WTC11 (cell line): ENCODE measurements around the gene CEP170B. TPM values are rescaled to one million over a fixed set of nuclear protein-coding genes. Genes with fewer than 3 reads are reported as not detected.

ENCODE experiments used
- ATAC-seq: fragments of 200-7000 bp; cut with Tn5 transposase; 2 replicates; pipeline ENCODE4 v1.10.0; 2021; ENCODE audit warnings: mild to moderate bottlenecking, moderate library complexity
- CTCF ChIA-PET: fragments of 300-600 bp; sonication (Branson Sonifier 250); formaldehyde crosslinking; loops from one replicate; lab custom pipeline; 2021; ENCODE audit warnings: antibody characterized with exemption; lab: Charles Lee
- POLR2A ChIA-PET: fragments of 350-600 bp; sonication (Branson Sonifier 250); formaldehyde crosslinking; loops from one replicate; lab custom pipeline; 2021; ENCODE audit warnings: antibody characterized with exemption; lab: Charles Lee
- DNase-seq: peaks from one replicate; pipeline ENCODE4 v3.0.0; 2021; ENCODE audit warnings: low spot score
- H3K27ac Mint-ChIP-seq: 2 replicates; pipeline ENCODE4 v1.8.0; 2021; ENCODE audit warnings: mixed read lengths
- H3K27me3 Mint-ChIP-seq: 2 replicates; pipeline ENCODE4 v1.8.0; 2021; ENCODE audit warnings: low read depth, mild to moderate bottlenecking, moderate library complexity, mixed read lengths
- H3K36me3 Mint-ChIP-seq: 2 replicates; pipeline ENCODE4 v1.8.0; 2021; ENCODE audit warnings: mixed read lengths
- H3K4me1 Mint-ChIP-seq: 2 replicates; pipeline ENCODE4 v1.8.0; 2022; ENCODE audit warnings: mixed read lengths
- H3K4me3 Mint-ChIP-seq: 2 replicates; pipeline ENCODE4 v1.8.0; 2021; ENCODE audit warnings: mild to moderate bottlenecking, moderate library complexity, mixed read lengths
- H3K9me3 Mint-ChIP-seq: 2 replicates; pipeline ENCODE4 v1.8.0; 2021; ENCODE audit warnings: mixed read lengths
- ATF3 ChIP-seq: sonication (generic); formaldehyde crosslinking; conservative IDR thresholded peaks from 2 replicates; pipeline ENCODE4 v1.8.1; 2022; ENCODE audit warnings: mild to moderate bottlenecking, missing genetic modification reagents
- ATF6 ChIP-seq: sonication (generic); formaldehyde crosslinking; IDR thresholded peaks from 2 replicates; pipeline ENCODE4 v1.8.1; 2023; ENCODE audit warnings: mild to moderate bottlenecking, missing genetic modification reagents
- CREM ChIP-seq: sonication (generic); formaldehyde crosslinking; IDR thresholded peaks from 2 replicates; pipeline ENCODE4 v1.8.1; 2022; ENCODE audit warnings: mild to moderate bottlenecking, missing genetic modification reagents, moderate library complexity
- ELF4 ChIP-seq: sonication (generic); formaldehyde crosslinking; IDR thresholded peaks from 2 replicates; pipeline ENCODE4 v1.8.1; 2022; ENCODE audit warnings: low read depth, mild to moderate bottlenecking, moderate library complexity, missing genetic modification reagents
- GTF2I ChIP-seq: fragments of 250-450 bp; sonication (Bioruptor Pico); conservative IDR thresholded peaks from 2 replicates; pipeline ENCODE4 v1.4.0; 2021; ENCODE audit warnings: mild to moderate bottlenecking
- HMGA2 ChIP-seq: fragments of 250-450 bp; sonication (Bioruptor Pico); IDR thresholded peaks from 2 replicates; pipeline ENCODE4 v1.4.0; 2021; ENCODE audit warnings: mild to moderate bottlenecking, moderate library complexity
- IRF2 ChIP-seq: sonication (generic); formaldehyde crosslinking; IDR thresholded peaks from 2 replicates; pipeline ENCODE4 v1.8.0; 2022; ENCODE audit warnings: low read depth, missing genetic modification reagents, borderline replicate concordance
- MLX ChIP-seq: sonication (generic); formaldehyde crosslinking; IDR thresholded peaks from 2 replicates; pipeline ENCODE4 v1.8.1; 2023; ENCODE audit warnings: mild to moderate bottlenecking, missing genetic modification reagents, moderate library complexity
- MYBL2 ChIP-seq: sonication (generic); formaldehyde crosslinking; IDR thresholded peaks from 2 replicates; pipeline ENCODE4 v1.8.1; 2023; ENCODE audit warnings: mild to moderate bottlenecking, moderate library complexity, missing genetic modification reagents
- NR2C2 ChIP-seq: sonication (generic); formaldehyde crosslinking; IDR thresholded peaks from 2 replicates; pipeline ENCODE4 v1.8.0; 2022; ENCODE audit warnings: mild to moderate bottlenecking, missing genetic modification reagents
- RELA ChIP-seq: sonication (generic); formaldehyde crosslinking; IDR thresholded peaks from 2 replicates; pipeline ENCODE4 v1.8.1; 2022; ENCODE audit warnings: missing genetic modification reagents, mild to moderate bottlenecking, borderline replicate concordance
- SMAD3 ChIP-seq: sonication (generic); formaldehyde crosslinking; IDR thresholded peaks from 2 replicates; pipeline ENCODE4 v1.8.0; 2022; ENCODE audit warnings: missing genetic modification reagents, mild to moderate bottlenecking, borderline replicate concordance
- ZNF219 ChIP-seq: sonication (generic); formaldehyde crosslinking; IDR thresholded peaks from 2 replicates; pipeline ENCODE4 v1.8.0; 2023; ENCODE audit warnings: missing genetic modification reagents, mild to moderate bottlenecking, borderline replicate concordance
- ZNF425 ChIP-seq: fragments of 250-450 bp; sonication (Bioruptor Pico); conservative IDR thresholded peaks from 2 replicates; pipeline ENCODE4 v1.9.0; 2021; ENCODE audit warnings: mild to moderate bottlenecking
- ZNF532 ChIP-seq: fragments of 250-450 bp; sonication (Bioruptor Pico); IDR thresholded peaks from 2 replicates; pipeline ENCODE4 v1.9.0; 2021; ENCODE audit warnings: mild to moderate bottlenecking, borderline replicate concordance
- total RNA-seq: library from RNA; stranded (reverse); gene quantifications from 3 replicates; pipeline ENCODE4 v1.2.3, GENCODE V29; 2021
- TF ChIP-seq, protein P1 (sequence below): sonication (generic); formaldehyde crosslinking; IDR thresholded peaks from 2 replicates; pipeline ENCODE4 v1.8.1; 2023; ENCODE audit warnings: mild to moderate bottlenecking, missing genetic modification reagents
- TF ChIP-seq, protein P2 (sequence below): sonication (generic); formaldehyde crosslinking; IDR thresholded peaks from 2 replicates; pipeline ENCODE4 v1.8.0; 2022; ENCODE audit warnings: missing genetic modification reagents
- TF ChIP-seq, protein P3 (sequence below): sonication (generic); formaldehyde crosslinking; IDR thresholded peaks from 2 replicates; pipeline ENCODE4 v1.8.0; 2022; ENCODE audit warnings: mild to moderate bottlenecking, missing genetic modification reagents
- TF ChIP-seq, protein P4 (sequence below): fragments of 250-450 bp; sonication (Bioruptor Pico); IDR thresholded peaks from 2 replicates; pipeline ENCODE4 v1.9.0; 2021; ENCODE audit warnings: mild to moderate bottlenecking

The CEP170B gene
- total RNA-seq, 1 experiment from 2014 or later: 47.0 TPM

DNA sequence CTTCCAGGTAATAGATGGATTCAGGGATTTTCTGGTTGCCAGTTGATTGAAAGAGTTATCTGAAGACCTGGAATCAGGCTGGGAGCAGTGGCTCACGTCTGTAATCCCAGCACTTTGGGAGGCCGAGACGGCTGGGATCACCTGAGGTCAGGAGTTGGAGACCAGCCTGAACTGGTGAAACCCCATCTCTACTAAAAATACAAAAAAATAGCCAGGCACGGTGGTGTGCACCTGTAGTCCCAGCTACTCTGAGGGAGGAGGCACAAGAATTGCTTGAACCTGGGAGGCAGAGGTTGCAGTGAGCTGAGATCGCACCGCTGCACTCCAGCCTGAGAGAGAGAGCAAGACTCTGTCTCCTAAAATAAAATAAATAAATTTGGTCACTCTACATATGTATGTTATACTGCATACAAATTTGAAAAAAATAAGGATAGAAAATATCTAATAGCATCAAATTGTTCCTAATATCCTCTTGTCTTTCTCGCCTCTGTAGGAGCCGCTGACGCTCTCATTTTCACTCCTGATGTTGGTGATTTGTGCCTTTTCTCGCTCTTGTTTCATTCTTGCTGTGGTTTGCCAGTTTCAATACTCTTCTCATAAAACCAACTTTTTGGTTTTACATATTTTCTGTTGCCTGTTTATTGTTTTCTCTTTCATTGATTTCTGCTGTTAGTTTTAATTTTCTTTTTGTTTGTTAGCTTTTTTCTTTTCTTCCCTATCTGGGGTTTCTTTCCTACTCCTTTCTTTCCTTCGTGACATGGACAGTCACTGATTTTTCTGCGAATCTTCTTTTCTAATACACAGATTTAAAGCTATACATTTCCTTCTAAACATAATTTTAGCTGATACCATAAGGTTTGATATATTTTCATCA lies 35.8 kb downstream of the CEP170B start (continued):
- no peak for TF ChIP-seq ZNF532 (CRISPR knock-in tag)
- no peak for TF ChIP-seq ELF4
- TF ChIP-seq CREM: no peak
- TF ChIP-seq, all 79 proteins: peak for 0

GRCh38 chr14:104903990-104904389 lies 38.9 kb downstream of the CEP170B start:
- Mint-ChIP-seq H3K27me3 (peaks cover 26% of the 10 kb centered on the region), H3K27ac (no peak overlapping the region), H3K36me3 (no peaks in the 10 kb centered on the region), H3K4me1 (no peaks in the 10 kb centered on the region), H3K4me3 (no peak overlapping the region), H3K9me3 (peaks cover 16% of the 10 kb centered on the region)
- CTCF ChIA-PET: no interaction called here
- ATAC-seq (no peak), DNase-seq (no peak)
- POLR2A ChIA-PET: no interaction called here
- TF ChIP-seq GTF2I (CRISPR knock-in tag): no peak
- TF ChIP-seq, protein P1, sequence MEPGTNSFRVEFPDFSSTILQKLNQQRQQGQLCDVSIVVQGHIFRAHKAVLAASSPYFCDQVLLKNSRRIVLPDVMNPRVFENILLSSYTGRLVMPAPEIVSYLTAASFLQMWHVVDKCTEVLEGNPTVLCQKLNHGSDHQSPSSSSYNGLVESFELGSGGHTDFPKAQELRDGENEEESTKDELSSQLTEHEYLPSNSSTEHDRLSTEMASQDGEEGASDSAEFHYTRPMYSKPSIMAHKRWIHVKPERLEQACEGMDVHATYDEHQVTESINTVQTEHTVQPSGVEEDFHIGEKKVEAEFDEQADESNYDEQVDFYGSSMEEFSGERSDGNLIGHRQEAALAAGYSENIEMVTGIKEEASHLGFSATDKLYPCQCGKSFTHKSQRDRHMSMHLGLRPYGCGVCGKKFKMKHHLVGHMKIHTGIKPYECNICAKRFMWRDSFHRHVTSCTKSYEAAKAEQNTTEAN (CRISPR knock-in tag): no peak
- TF ChIP-seq IRF2: no peak
- no peak for TF ChIP-seq SMAD3 (CRISPR knock-in tag)
- no peak for TF ChIP-seq ATF3 (CRISPR knock-in tag)
- TF ChIP-seq MYBL2 (CRISPR knock-in tag): no peak
- TF ChIP-seq, protein P2, sequence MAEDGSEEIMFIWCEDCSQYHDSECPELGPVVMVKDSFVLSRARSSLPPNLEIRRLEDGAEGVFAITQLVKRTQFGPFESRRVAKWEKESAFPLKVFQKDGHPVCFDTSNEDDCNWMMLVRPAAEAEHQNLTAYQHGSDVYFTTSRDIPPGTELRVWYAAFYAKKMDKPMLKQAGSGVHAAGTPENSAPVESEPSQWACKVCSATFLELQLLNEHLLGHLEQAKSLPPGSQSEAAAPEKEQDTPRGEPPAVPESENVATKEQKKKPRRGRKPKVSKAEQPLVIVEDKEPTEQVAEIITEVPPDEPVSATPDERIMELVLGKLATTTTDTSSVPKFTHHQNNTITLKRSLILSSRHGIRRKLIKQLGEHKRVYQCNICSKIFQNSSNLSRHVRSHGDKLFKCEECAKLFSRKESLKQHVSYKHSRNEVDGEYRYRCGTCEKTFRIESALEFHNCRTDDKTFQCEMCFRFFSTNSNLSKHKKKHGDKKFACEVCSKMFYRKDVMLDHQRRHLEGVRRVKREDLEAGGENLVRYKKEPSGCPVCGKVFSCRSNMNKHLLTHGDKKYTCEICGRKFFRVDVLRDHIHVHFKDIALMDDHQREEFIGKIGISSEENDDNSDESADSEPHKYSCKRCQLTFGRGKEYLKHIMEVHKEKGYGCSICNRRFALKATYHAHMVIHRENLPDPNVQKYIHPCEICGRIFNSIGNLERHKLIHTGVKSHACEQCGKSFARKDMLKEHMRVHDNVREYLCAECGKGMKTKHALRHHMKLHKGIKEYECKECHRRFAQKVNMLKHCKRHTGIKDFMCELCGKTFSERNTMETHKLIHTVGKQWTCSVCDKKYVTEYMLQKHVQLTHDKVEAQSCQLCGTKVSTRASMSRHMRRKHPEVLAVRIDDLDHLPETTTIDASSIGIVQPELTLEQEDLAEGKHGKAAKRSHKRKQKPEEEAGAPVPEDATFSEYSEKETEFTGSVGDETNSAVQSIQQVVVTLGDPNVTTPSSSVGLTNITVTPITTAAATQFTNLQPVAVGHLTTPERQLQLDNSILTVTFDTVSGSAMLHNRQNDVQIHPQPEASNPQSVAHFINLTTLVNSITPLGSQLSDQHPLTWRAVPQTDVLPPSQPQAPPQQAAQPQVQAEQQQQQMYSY: no peak
- TF ChIP-seq, protein P3, sequence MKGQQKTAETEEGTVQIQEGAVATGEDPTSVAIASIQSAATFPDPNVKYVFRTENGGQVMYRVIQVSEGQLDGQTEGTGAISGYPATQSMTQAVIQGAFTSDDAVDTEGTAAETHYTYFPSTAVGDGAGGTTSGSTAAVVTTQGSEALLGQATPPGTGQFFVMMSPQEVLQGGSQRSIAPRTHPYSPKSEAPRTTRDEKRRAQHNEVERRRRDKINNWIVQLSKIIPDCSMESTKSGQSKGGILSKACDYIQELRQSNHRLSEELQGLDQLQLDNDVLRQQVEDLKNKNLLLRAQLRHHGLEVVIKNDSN (CRISPR knock-in tag): no peak
- TF ChIP-seq ZNF219 (CRISPR knock-in tag): no peak
- no peak for TF ChIP-seq RELA (CRISPR knock-in tag)
- no peak for TF ChIP-seq ZNF425 (CRISPR knock-in tag)
- TF ChIP-seq, protein P4, sequence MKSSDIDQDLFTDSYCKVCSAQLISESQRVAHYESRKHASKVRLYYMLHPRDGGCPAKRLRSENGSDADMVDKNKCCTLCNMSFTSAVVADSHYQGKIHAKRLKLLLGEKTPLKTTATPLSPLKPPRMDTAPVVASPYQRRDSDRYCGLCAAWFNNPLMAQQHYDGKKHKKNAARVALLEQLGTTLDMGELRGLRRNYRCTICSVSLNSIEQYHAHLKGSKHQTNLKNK (CRISPR knock-in tag): no peak
- TF ChIP-seq MLX (CRISPR knock-in tag): no peak
- TF ChIP-seq ATF6 (CRISPR knock-in tag): no peak
- no peak for TF ChIP-seq NR2C2 (CRISPR knock-in tag)
- no peak for TF ChIP-seq HMGA2 (CRISPR knock-in tag)
